ENCODE measurements around the gene MYO1D.
A peak's percentile ranks its signal among the peaks of the same experiment; 100 is the strongest.

The MYO1D gene

DNA sequence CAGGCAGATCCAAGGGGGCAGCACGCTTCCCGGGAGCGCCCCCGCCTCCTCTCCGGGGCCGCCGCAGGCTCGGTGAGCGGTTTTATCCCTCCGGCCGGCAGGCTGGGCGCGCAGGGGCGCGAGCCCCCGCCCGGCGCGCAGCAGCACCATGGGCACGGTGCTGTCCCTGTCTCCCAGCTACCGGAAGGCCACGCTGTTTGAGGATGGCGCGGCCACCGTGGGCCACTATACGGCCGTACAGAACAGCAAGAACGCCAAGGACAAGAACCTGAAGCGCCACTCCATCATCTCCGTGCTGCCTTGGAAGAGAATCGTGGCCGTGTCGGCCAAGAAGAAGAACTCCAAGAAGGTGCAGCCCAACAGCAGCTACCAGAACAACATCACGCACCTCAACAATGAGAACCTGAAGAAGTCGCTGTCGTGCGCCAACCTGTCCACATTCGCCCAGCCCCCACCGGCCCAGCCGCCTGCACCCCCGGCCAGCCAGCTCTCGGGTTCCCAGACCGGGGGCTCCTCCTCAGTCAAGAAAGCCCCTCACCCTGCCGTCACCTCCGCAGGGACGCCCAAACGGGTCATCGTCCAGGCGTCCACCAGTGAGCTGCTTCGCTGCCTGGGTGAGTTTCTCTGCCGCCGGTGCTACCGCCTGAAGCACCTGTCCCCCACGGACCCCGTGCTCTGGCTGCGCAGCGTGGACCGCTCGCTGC, 389.3 kb downstream of the MYO1D start:
- peak; percentile 8 for ATAC-seq (ENCODE audit: low read depth)
- Mint-ChIP-seq H3K4me1 (peaks cover 39% of the 10 kb centered on the region), H3K27ac (peak overlapping the region; percentile 84), H3K9me3 (no peaks in the 10 kb centered on the region), H3K27me3 (no peaks in the 10 kb centered on the region), H3K36me3 (no peaks in the 10 kb centered on the region), H3K4me3 (peak overlapping the region; percentile 94)
- no peak for DNase-seq (ENCODE audit: low spot score in 2 of 2)

DNA sequence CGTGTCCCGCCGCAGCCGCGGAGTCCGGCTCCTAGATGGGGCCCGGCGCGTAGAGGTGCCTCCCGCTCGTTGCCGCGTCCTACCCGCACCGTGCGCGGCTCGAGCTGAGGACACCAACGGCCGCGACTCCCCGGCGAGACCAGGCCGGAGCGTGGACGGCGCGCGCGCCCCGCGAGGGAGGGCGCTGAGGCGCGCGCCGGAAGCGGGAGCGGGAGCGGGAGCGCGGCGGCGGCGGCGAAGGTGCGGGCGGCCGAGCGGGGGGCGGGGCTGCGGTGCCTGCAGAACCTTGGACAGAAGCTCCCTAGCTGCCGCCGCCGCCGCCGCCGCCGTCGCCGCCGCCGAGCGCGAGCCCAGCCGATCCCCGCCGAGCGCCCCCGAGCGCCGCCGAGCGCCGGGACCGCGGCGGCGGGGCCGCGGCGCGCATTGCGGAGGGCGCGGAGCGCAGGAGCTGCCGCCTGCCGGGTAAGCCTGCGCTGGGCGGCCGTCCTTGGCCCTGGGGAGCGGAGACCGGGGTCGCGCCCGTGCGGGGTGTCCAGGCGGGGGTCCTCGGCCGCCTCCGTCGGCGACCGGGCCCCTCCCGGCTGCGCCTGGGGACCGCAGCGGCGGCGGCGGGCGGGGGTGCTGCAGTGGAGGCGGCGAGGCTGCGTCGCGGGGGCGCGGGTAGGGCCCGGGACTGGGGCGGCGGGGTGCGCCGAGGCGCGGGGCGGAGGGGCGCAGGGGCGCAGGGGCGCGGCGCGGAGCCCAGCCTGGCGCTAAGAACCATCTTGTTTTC, 390.0 kb downstream of the MYO1D start, which contains the start of gene CDK5R1:
Gene CDK5R1, plus strand, starts transcription at position 293 of the 772 bp plus-strand sequence. CDS start 628 bp downstream, outside the sequence.
- Mint-ChIP-seq H3K9me3 (no peaks in the 10 kb centered on the region), H3K36me3 (peaks cover 2% of the 10 kb centered on the region), H3K27ac (peak within 1 kb of the TSS; percentile 84), H3K27me3 (no peaks in the 10 kb centered on the region), H3K4me1 (peaks cover 33% of the 10 kb centered on the region), H3K4me3 (peak within 1 kb of the TSS; percentile 94)
- DNase-seq (ENCODE audit: low spot score in 2 of 2) (peak; percentile 70 to 79), ATAC-seq (ENCODE audit: low read depth) (peak; percentile 73)

- Mint-ChIP-seq H3K4me1 (peaks cover 27% of the 10 kb centered on the region), H3K27ac (peak overlapping the region; percentile 69), H3K4me3 (peak overlapping the region; percentile 76), H3K9me3 (no peaks in the 10 kb centered on the region), H3K36me3 (peaks cover 7% of the 10 kb centered on the region), H3K27me3 (no peaks in the 10 kb centered on the region)
- DNase-seq (ENCODE audit: low spot score in 2 of 2) (peak; percentile 59 to 76), ATAC-seq (ENCODE audit: low read depth) (peak; percentile 75)
These were observed 390.7 kb downstream of the MYO1D start for GRCh38 chr17:32486111-32486700.

DNA sequence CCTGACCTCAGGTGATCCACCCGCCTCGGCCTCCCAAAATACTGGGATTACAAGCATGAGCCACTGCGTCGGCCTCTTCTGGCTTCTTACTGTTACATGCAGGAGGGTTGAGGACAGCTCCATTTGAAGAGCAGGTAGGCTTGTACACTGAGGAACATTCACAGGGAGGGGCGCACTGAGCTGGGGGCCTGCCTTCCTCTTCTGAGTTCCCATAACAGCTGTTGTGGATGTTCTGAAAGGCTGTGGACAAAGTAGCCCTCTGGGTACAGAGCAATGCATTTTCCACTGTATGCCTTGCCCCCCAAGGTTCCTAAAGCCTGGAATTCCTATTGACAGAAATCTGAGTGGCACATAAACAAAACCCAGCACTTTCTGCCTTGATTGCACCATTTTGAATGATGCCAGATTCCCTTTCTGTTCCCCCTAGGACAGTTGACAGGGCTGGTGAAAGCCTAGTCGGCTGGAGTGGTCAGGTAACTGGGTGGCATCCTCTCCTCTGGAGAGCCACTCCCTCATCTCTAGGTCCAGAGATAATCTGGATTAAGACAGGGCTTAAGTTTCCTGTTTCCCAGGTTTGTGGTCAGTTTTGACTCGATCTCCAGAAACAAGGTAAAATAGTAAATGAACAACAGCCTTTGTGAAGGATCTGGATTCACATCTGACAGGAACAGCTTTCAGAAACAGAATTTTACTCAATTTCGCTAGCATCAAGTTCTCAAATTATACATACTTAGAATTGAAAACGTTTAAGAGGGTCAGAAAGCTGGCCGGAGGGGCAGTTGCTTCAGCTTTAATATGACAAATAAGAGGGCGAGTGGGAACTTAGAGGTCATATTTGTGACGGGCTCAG, 391.4 kb downstream of the MYO1D start:
- peak overlapping the region; percentile 76 for H3K4me3 Mint-ChIP-seq
- H3K4me1 Mint-ChIP-seq: peaks cover 23% of the 10 kb centered on the region
- peak overlapping the region; percentile 69 for H3K27ac Mint-ChIP-seq
- no peaks in the 10 kb centered on the region for H3K9me3 Mint-ChIP-seq
- no peak for DNase-seq (ENCODE audit: low spot score in 2 of 2)
- ATAC-seq (ENCODE audit: low read depth): no peak
- no peaks in the 10 kb centered on the region for H3K27me3 Mint-ChIP-seq
- H3K36me3 Mint-ChIP-seq: peaks cover 7% of the 10 kb centered on the region

- no peak for DNase-seq (ENCODE audit: low spot score in 2 of 2)
- ATAC-seq (ENCODE audit: low read depth): no peak
- peak overlapping the region; percentile 49 for H3K4me3 Mint-ChIP-seq
- H3K27ac Mint-ChIP-seq: no peak overlapping the region
- peaks cover 11% of the 10 kb centered on the region for H3K36me3 Mint-ChIP-seq
- H3K9me3 Mint-ChIP-seq: no peaks in the 10 kb centered on the region
- peaks cover 21% of the 10 kb centered on the region for H3K4me1 Mint-ChIP-seq
- H3K27me3 Mint-ChIP-seq: no peaks in the 10 kb centered on the region
These were observed 392.3 kb downstream of the MYO1D start for GRCh38 chr17:32484628-32485027.

DNA sequence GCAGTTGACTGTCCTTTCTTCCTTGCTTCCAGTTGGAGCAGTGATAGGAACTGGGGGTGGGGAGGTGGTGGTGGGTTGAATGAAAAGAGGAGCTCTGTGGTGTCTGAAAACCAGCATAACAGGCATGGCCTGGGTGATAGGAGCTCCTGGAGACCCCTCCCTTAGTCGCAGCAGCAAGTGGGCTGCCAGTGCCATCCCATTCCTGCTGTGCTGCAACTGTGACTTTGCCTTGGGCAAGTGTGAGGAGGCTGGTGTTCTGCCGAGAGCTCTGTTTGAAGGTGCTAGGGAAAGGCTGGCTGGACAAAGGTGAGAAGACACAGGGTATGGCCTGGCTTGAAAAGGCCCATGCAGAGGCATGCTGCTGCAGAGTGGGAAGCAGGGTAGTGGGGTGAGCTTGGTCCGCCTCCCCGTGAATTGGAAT, 392.9 kb downstream of the MYO1D start:
- ATAC-seq (ENCODE audit: low read depth): no peak
- no peak for DNase-seq (ENCODE audit: low spot score in 2 of 2)
- Mint-ChIP-seq H3K4me3 (peak overlapping the region; percentile 22), H3K27ac (peak overlapping the region; percentile 69), H3K36me3 (peaks cover 16% of the 10 kb centered on the region), H3K9me3 (no peaks in the 10 kb centered on the region), H3K27me3 (no peaks in the 10 kb centered on the region), H3K4me1 (peaks cover 17% of the 10 kb centered on the region)

DNA sequence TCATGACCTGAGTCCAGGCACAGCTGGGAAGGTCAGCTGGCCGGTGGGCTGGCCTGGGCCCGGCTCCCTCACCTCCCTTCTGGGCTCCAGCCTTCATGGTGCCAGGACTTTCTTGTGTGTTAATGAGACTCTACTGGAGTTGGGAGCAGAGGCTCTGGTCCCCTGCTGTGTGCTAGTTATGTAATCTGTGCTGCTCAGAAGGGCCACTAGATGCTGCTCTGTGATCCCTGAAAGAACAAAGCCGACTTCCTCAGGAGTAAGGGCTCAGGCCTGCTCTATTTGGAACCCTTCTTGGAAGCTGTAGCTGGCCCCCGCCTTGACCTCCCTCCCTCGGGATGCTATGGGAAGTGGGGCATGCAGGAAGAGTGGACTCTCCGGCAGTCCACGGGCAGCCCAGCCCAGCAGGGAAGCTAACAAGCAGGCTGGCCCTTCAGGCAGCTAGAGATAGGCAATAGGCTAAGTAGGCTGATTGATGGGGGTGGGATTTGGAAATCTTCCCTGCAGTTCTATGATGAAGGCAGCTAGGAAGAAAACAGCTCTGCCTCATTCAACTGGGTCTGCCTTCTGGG, 393.4 kb downstream of the MYO1D start:
- H3K4me1 Mint-ChIP-seq: peaks cover 12% of the 10 kb centered on the region
- H3K36me3 Mint-ChIP-seq: peaks cover 16% of the 10 kb centered on the region
- no peaks in the 10 kb centered on the region for H3K9me3 Mint-ChIP-seq
- DNase-seq (ENCODE audit: low spot score in 2 of 2) (peak in 1 of 2 donors; percentile 37), ATAC-seq (ENCODE audit: low read depth) (peak; percentile 32)
- H3K4me3 Mint-ChIP-seq: no peak overlapping the region
- H3K27me3 Mint-ChIP-seq: no peaks in the 10 kb centered on the region
- H3K27ac Mint-ChIP-seq: peak overlapping the region; percentile 69

- peaks cover 21% of the 10 kb centered on the region for H3K36me3 Mint-ChIP-seq
- no peak overlapping the region for H3K4me3 Mint-ChIP-seq
- H3K27ac Mint-ChIP-seq: peak overlapping the region; percentile 29
- no peaks in the 10 kb centered on the region for H3K27me3 Mint-ChIP-seq
- no peaks in the 10 kb centered on the region for H3K9me3 Mint-ChIP-seq
- ATAC-seq (ENCODE audit: low read depth): no peak
- DNase-seq (ENCODE audit: low spot score in 2 of 2): no peak
- peaks cover 5% of the 10 kb centered on the region for H3K4me1 Mint-ChIP-seq
These were observed 394.2 kb downstream of the MYO1D start for GRCh38 chr17:32482568-32483320.

DNA sequence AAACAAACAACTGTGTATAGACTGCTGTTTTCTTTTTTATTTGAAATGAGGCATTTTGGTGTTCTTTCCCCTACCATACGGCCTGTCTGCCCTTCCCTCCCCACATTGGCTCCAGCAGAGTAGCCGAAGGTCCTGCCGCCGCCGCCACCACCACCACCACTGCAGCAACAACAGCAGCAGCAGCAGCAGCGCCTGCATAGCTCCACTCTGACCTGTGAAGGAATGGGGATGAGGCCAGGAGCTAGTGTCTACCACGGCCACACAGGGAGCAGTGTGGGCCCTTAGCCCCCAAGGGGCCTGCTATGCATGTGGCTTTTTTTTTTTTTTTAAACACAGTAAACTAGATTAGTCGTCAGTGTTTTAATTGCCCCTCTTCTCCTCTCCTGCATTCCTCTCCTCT, 395.7 kb downstream of the MYO1D start:
- Mint-ChIP-seq H3K27ac (peak overlapping the region; percentile 32), H3K27me3 (no peaks in the 10 kb centered on the region), H3K9me3 (no peaks in the 10 kb centered on the region), H3K4me3 (no peak overlapping the region), H3K4me1 (peaks cover 3% of the 10 kb centered on the region), H3K36me3 (peaks cover 29% of the 10 kb centered on the region)
- DNase-seq (ENCODE audit: low spot score in 2 of 2) (no peak), ATAC-seq (ENCODE audit: low read depth) (no peak)

DNA sequence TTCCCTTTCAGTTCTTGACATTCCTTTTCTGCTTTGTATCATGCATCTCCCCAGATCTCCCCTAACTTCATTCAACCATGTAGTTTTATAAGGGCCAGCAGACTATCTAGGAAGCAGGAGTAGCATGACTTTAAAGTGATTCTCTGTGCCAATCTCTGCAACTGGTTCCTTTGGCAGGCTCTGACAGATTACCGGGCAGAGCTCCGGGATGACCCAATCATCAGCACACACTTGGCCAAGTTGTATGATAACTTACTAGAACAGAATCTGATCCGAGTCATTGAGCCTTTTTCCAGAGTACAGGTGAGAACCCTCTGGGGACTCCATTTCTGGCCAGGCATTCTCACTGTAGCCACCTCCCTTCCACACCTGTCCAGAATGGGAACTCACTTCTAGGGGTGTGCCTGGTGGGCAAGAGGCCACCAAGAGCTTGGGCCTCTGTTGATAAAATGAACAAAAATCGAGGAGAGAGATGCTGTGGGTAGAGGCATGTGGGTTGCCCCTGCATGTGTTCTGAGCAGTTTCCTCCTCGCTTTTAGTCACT, 397.8 kb downstream of the MYO1D start:
- Mint-ChIP-seq H3K9me3 (no peaks in the 10 kb centered on the region), H3K27me3 (no peaks in the 10 kb centered on the region), H3K36me3 (peaks cover 38% of the 10 kb centered on the region), H3K27ac (peak overlapping the region; percentile 14), H3K4me1 (peaks cover 1% of the 10 kb centered on the region), H3K4me3 (no peak overlapping the region)
- ATAC-seq (ENCODE audit: low read depth): no peak
- DNase-seq (ENCODE audit: low spot score in 2 of 2): no peak

DNA sequence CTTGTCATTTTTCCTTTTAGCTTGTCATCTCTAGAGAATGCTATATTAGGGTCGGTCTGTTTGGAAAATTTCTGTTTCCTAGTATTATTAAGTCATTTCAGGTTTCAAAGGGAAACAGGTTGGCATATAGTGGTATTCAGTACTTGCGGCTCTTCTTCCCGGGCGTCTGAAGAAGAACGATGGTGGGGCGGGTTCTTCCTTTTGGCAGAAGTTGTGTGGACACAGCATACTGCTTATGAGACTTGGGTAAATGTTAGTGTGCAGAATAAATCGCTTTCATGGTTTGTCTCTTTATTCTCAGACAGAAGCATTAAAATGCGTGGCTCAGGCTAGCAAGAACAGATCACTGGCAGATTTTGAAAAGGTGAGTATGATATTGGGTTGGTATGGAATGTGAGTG, 399.7 kb downstream of the MYO1D start:
- Mint-ChIP-seq H3K27ac (peak overlapping the region; percentile 32), H3K4me3 (no peak overlapping the region)

GRCh38 chr17:32475258-32475657, 401.7 kb downstream of the MYO1D start:
- Mint-ChIP-seq H3K9me3 (no peaks in the 10 kb centered on the region), H3K4me3 (no peak overlapping the region), H3K27me3 (no peaks in the 10 kb centered on the region), H3K4me1 (no peaks in the 10 kb centered on the region), H3K36me3 (peaks cover 41% of the 10 kb centered on the region), H3K27ac (peak overlapping the region; percentile 31)
- DNase-seq (ENCODE audit: low spot score in 2 of 2) (no peak), ATAC-seq (ENCODE audit: low read depth) (no peak)

More for the DNA sequence above, 399.7 kb downstream of the MYO1D start:
- no peaks in the 10 kb centered on the region for H3K9me3 Mint-ChIP-seq
- no peaks in the 10 kb centered on the region for H3K4me1 Mint-ChIP-seq
- H3K36me3 Mint-ChIP-seq: peaks cover 38% of the 10 kb centered on the region
- no peak for ATAC-seq (ENCODE audit: low read depth)
- no peaks in the 10 kb centered on the region for H3K27me3 Mint-ChIP-seq
- no peak for DNase-seq (ENCODE audit: low spot score in 2 of 2)
